NCI-H2107 treated with DMSO at 0.1 percent for 48 hours (cell line): ENCODE measurements around the gene HOXA10.

ENCODE experiments used
- DNase-seq: peaks from one replicate; lab custom pipeline; 2025; ENCODE audit not compliant: unreplicated experiment; lab: John Stamatoyannopoulos, UW

Gene HOXA10

GRCh38 chr7:27203964-27204594, 30.0 kb upstream of the HOXA10 start:
- no peak for DNase-seq

GRCh38 chr7:27203365-27203953, 29.3 kb upstream of the HOXA10 start:
- no peak for DNase-seq

- no peak for DNase-seq
Measured at GRCh38 chr7:27202862-27203134, 28.7 kb upstream of the HOXA10 start.

- no peak for DNase-seq
Measured at GRCh38 chr7:27202018-27202861, 28.1 kb upstream of the HOXA10 start.

DNA sequence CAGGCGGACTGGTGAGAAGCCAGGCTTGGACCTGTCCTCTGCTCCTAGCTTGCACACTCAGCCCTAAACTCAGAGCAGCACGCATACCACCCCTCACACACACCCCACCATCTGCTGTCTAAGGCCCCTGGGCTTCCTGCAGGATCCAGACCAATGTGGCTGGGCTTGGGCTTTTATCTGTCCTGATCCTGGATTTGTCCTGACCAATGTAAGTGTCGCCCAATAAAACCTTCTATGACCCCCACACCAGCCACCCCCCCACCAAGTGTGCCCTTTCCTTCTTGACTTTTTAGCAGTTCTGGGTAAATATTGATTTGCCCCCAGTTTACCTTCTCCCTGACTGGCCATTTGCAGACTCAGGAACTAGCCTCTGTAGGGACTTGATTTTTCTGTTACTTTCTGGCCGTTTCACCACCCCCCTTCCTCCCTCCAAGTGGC, 27.5 kb upstream of the HOXA10 start:
- DNase-seq: no peak

DNA sequence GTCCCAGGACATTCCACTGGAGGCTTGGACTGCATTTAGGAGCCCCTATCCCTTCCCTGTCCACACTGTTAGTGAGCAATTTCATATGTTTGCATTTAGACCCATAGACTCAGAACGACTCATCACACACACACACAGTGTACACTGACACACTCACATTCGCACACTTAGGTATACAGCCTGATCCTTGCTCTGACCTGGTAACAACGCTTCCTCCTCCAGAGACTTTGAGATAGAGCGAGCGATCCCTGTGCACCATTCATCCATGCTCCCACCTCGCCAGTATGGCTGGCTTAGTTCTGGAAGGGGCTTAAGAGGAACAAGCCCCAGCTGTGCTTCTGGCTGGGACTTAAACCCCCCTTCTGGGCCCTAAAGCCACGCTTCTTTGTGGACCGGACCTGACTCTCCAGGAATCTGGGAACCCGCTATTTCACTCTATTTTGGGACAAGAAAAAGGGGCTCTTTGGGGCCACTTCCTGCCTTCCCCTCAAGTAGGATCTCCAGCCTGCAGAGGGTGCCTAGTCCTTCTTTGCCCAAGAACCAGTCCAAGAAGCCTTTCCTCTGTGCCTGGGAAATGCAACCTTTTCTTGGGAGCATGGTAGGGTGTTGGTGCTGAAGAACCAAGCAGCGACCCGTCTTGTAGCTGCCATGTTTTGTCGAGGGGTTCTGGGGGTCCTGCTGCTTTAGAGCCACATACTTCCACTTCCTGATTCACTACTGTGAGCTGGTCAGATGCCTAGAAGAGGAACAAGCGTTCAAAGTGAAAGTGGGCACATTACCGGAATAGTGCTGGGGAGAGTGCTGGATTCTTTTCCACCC, 26.9 kb upstream of the HOXA10 start:
- no peak for DNase-seq

DNA sequence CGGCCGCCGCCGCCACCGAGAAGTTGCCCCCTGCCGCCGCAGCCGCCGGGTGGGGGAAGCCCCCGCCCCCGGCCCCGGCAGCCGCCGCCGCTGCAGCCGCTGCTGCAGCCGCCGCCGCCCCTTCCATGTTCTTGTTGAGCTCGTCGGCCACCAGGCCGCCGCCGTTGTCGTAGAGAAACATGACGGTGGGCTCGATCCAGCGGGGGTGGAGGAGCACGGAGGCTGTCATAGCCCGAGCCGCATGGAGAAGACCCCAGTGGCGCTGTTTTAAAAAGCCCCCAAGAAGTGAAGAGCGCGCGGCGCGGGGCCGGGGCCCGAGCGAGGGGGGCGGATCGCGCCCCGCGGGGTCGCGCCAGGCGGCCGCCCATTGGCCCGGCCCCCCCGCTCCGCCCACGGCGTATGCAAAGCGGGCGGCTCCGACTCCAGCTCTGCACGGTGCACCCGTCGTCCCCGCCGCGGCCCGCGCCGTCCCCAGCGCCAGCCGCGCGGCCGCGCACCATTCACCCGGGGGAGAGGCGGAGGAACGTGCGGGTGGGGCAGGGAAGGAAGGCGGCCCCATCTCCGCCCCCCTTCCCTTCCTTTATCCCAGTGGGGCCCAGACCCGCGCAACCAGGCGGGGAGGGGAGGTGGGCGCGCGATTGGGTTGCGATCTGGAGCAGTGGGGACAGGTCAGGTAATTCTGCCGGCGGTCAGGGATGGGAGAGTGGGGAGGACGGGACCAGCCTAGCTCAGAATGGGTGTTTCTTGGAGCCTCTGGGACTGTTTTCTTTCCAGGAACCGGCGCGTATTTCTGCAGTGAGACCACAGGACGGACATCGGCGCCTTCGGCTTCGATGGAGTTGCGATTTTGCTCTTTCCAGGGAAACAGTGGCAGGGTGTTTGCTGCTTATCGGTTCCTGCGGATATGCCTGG, 26.0 kb upstream of the HOXA10 start, which contains the start of gene HOXA13:
Gene HOXA13, minus strand, starts transcription at position 243 of the 912 bp plus-strand sequence. Its CDS starts 14 bp downstream, at position 229.
- no peak for DNase-seq

DNA sequence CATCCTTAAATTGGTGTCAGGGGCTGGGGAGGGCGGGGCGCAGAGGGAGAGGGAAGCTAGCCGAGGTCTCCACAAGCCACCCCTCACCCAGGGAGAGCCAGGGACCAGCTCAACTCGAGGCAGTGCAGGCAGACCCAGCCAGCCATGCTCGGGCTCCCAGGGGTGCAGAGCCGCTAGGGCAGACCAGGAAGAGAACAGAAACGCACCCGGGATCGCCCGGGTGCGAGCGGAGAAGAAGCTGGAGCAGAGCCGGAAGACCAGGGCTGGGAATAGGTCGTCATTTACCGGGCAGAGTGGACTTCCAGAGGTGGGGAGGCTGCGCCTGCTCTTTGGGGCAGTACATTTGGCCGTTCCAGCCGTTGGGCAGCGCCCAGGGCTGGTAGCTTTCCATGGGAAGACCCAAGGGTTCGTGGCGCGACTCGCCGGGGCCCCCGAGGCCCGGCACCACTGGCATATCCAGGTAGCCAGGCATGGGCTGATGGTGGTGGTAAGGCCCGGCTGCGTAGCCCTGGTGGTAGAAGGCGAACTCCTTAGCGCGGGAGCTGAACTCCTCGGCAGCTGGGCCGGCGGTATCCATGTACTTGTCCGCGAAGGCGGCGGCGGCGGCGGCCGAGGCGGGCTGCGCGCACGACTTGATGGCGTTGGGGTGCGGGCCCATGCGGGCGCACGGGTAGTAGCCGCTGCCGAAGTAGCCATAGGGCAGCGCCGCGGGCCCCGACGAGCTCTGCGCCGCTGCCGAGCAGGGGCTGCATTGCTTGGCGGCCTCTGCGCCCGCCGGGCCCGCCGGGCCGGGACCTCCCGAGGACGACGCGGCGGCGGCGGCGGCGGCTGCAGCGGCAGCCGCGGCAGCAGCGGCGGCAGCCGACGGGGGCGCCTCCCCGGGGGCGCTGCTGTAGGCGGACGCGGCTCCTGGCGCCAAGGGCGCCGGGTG, 25.0 kb upstream of the HOXA10 start:
- no peak for DNase-seq

DNA sequence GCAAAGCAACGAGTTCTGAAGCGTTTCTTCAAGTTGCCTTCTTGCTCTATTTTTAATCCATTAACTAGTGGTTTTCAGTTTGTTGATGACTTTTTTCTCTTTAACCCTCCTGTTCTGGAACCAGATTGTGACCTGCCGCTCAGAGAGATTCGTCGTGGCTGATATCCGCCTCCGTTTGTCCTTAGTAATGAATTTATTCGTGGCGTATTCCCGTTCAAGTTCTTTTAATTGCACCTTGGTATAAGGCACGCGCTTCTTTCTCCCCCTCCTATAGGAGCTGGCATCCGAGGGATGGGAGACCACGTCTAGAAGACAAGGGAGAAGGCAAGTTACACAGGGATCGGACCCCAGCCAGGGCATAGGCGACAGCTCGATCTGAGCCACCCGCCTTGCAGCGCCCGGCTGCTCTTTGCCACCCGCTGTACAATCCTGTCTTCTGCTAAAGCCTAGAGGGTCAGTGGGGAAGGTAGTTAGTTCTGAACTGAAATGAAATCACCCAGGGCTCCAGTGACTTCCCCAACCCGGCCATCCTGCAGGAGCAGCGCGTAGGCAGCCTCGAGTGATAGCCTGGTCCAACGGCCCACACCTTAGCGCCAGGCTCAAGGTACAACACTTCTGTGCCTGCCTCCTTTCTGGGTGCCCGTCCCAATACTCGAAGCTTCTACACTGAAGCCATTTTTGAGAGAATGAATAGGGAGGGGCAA, 24.2 kb upstream of the HOXA10 start:
- DNase-seq: no peak

DNA sequence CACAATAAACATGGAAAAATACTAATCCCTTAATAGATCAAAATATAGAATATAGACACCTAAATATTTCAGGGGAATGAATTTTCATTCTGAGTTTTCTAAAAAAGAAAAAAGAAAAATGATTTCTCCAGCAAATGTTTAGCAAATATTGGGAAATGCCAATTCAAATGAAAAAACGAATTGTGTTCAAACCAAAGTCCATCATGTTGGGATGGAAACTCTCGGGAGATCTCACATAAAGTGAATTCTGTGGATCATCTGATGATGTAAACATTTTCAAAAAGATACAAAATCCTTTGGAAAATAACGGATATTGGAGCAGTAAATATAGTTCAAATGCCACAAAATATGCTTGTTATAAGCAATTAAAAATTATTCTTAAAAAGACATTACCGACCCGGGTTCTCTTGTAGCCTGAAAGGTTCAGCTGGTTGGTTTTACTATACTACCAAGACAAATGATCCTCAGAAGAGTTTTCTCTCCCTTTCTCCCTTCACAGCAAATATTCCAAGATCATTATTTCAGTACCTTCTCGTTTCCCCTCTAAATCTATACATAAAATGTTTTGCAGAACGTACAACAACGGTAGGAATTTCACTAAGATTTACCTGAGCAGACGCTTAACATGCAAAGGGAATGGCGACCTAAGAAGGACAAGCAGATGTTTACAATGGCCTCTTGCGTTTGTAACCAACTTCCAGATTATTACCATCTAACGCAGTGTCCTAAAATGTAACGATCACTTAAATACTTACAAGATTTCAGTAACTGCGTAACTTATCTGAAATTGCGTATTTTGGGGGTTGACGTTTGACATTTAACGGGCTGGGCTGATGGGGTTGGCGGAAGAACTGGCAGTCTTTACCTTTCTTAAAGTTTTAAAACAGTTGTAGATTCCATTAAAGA, 23.3 kb upstream of the HOXA10 start:
- no peak for DNase-seq

DNA sequence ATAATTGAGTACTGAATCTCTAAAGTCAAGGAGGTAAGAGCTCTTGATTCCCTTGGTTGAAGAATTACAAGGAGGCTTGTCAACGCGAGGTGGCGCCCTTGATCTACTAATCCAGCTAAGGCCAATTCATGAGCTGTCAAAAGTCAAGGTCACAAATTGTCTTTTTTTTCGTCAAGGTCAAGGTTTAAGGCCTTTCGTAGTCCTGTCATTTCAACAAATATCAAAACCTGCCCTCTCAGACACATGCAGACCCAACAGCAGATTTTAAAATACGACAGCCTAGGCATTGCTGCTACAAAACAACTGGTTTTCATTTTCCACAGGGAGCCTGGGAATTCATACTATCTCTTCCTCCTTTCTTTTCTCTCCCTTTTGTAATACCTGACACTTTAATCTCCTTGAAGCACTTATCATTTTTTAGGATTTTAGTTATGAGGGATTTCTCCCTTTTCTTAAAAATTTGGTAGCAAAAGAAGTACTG, 22.2 kb upstream of the HOXA10 start:
- DNase-seq: peak; percentile 58

- no peak for DNase-seq
Measured at GRCh38 chr7:27194686-27195379, 20.7 kb upstream of the HOXA10 start.

GRCh38 chr7:27194002-27194352, 19.9 kb upstream of the HOXA10 start:
- DNase-seq: no peak

DNA sequence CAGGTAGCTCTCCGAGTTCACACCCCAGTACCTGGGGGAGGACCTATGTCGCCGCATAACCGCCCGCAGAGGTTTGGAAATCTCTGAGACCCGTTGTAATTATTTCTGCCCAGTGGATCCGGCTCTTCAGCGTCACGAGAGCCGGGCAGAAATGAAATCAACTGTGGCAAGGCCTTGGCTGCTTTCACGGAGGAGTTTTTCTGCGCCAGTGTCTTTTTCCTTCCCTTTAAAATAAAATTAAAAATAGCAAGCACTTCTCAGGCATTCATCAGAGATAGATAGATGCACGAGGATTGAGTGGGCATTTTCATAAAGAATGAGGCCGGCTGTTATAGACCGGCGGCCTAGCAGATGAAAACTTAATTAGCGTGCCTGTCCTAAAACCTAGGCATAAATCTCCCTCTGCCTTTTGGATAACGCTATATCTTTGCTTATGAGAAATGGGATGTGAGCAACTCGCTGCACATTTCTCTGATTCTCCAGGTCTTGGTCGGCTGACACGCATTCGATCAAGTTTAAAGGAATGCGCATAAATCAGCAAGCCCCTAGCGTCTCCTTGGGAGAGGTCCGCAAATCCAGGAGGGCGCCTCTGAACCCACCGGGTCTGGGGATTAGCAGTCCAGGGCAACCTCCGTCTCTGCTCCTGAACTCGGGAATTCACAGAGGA, 19.3 kb upstream of the HOXA10 start:
- no peak for DNase-seq

- DNase-seq: no peak
Measured at GRCh38 chr7:27192546-27193334, 18.6 kb upstream of the HOXA10 start.
